Measurements from ENCODE around the gene SETBP1. TPM values are rescaled to one million over a fixed set of nuclear protein-coding genes. Genes with fewer than 3 reads are reported as not detected.

SETBP1 gene
- total and polyA plus RNA-seq, 2 of the 8 experiments (the other 6 are each of a cell fraction or from before 2014, with no cell fraction given), result 2.0 to 6.5 TPM

DNA sequence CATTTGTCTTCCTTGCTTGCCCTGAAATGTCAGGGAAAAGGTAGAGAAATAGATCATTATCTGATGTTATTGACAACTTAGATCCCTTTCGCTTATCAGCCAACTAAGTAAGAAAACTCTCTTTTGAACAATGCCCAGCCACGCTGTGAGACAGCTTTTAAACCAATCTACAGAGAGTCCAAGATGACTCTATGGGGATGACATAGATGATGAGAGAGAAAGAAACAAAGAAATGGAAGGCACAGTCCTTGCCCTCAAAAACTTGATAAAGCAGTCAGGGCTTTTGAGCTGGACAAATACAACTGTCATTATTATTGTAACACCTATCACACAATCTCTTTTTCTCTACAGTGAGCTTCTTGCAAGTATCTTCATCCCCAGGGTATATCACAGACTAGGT is 222.6 kb downstream of the SETBP1 start:
- POLR2A ChIA-PET (ENCODE audit: partially characterized antibody), result no interaction called here
- 0 out of 7 replicates have a peak, but pooled peaks cover 0 to 2% (median 0%) of the 10 kb centered on the region in 4 experiments for H3K4me1 ChIP-seq (replicated peaks in 1 of 4; ENCODE audit: control insufficient read depth in 3 of 4, insufficient read depth in 4 of 4, low read length in 3 of 4)
- CTCF ChIA-PET (ENCODE audit: partially characterized antibody), result interaction anchor here (1.0 to 3.2 kb wide), 6 partner anchors 10 to 481 kb away, joined by 3 to 12 read pairs (median 6); no protein-coding TSS in a partner anchor
- no peaks in the 10 kb centered on the region for H3K36me3 ChIP-seq (ENCODE audit: control insufficient read depth in 2 of 4, insufficient read depth in 4 of 4, low read length in 3 of 4)
- no peaks in the 10 kb centered on the region for H4K20me1 ChIP-seq (replicated peaks in 1 of 2; ENCODE audit: control insufficient read depth in 1 of 2, insufficient read depth in 2 of 2, low read length in 2 of 2)
- H2BK20ac ChIP-seq (ENCODE audit: low read length), result no peak overlapping the region
- H2BK120ac ChIP-seq (replicated peaks; ENCODE audit: low read depth, low read length), result no peak overlapping the region
- no peak overlapping the region for H4K91ac ChIP-seq (replicated peaks; ENCODE audit: insufficient read length, low read length)
- H3K4me2 ChIP-seq (ENCODE audit: insufficient read depth in 1 of 2, low read depth in 2 of 2, low read length in 2 of 2), result no peak overlapping the region
- 93% methylated on average over 2 of the region's 2 CpGs; no CpG with 5 or more reads in 1 of the 2 experiments for WGBS, 2 experiments (ENCODE audit: extremely low coverage in 1 of 2, insufficient coverage in 1 of 2, insufficient read length in 1 of 2, insufficient replicate concordance in 2 of 2, low coverage in 1 of 2, low lambda C conversion rate in 2 of 2, missing lambda C conversion rate in 1 of 2)
- no peak overlapping the region for H4K5ac ChIP-seq (ENCODE audit: insufficient read length, low read depth, low read length)
- H3K79me1 ChIP-seq (ENCODE audit: low read depth, low read length), result no peaks in the 10 kb centered on the region
- H2AK5ac ChIP-seq (ENCODE audit: low read depth, low read length), result no peak overlapping the region
- H3K4ac ChIP-seq (replicated peaks; ENCODE audit: insufficient read length, low read depth, low read length), result no peak overlapping the region
- no peak overlapping the region for H3K23ac ChIP-seq (ENCODE audit: insufficient read length)
- H3K9ac ChIP-seq (replicated peaks in 1 of 4; ENCODE audit: extremely low read depth in 1 of 4, low read depth in 3 of 4, low read length in 3 of 4), result no peak overlapping the region
- no peak overlapping the region for H3K27ac ChIP-seq (ENCODE audit: low read depth, low read length)
- H3K56ac ChIP-seq (replicated peaks; ENCODE audit: insufficient read length, low read depth, low read length), result no peak overlapping the region
- H2BK15ac ChIP-seq (ENCODE audit: low read length), result no peak overlapping the region
- no peak overlapping the region for H3K4me3 ChIP-seq (ENCODE audit: extremely low read depth in 1 of 4, insufficient read depth in 2 of 4, low read depth in 3 of 4, low read length in 4 of 4)
- no peak overlapping the region for H4K8ac ChIP-seq (ENCODE audit: extremely low read depth, insufficient read depth, low read length)
- no peaks in the 10 kb centered on the region for H3K79me2 ChIP-seq (ENCODE audit: control insufficient read depth in 1 of 2, insufficient read depth in 2 of 2, low read length in 2 of 2)
- no peak overlapping the region for H3K18ac ChIP-seq (ENCODE audit: extremely low read depth, low read length)
- no peaks in the 10 kb centered on the region for H3K23me2 ChIP-seq (ENCODE audit: low read depth, low read length)
- no peaks in the 10 kb centered on the region for H3K27me3 ChIP-seq (replicated peaks in 1 of 4; ENCODE audit: control insufficient read depth in 3 of 4, extremely low read depth in 1 of 4, insufficient read depth in 3 of 4, low read length in 3 of 4)
- H3K14ac ChIP-seq (ENCODE audit: insufficient read length), result no peak overlapping the region
- DNase-seq (ENCODE audit: low read depth in 1 of 2, low spot score in 2 of 2) (no peak), FAIRE-seq (no peak)
- H2AFZ ChIP-seq (ENCODE audit: low read length), result no peak overlapping the region
- no peak overlapping the region for H2BK12ac ChIP-seq (ENCODE audit: low read depth, low read length)
- H3K9me3 ChIP-seq (ENCODE audit: insufficient read depth in 2 of 2, low read depth in 1 of 2, low read length in 1 of 2), result no peaks in the 10 kb centered on the region
- no peak overlapping the region for H2BK5ac ChIP-seq (ENCODE audit: low read depth, low read length)
- TF ChIP-seq TAF7 (optimal IDR thresholded peaks at IDR 0.05; ENCODE audit: borderline replicate concordance, low read depth, low read length) (no peak), POLR2AphosphoS5 (IDR thresholded peaks at IDR 0.05; ENCODE audit: low read depth, low read length) (no peak), HDAC2 (IDR thresholded peaks at IDR 0.05; ENCODE audit: borderline replicate concordance in 1 of 2, low read depth in 2 of 2, low read length in 2 of 2) (no peak), POLR2A (IDR thresholded peaks at IDR 0.05; ENCODE audit: control extremely low read depth in 1 of 2, low read depth in 2 of 2, low read length in 2 of 2) (no peak), SIN3A (conservative IDR thresholded peaks at IDR 0.05 in 1 of 2, IDR thresholded peaks at IDR 0.05 in 1 of 2; ENCODE audit: low read depth in 1 of 2, low read length in 2 of 2) (no peak), BRCA1 (IDR thresholded peaks at IDR 0.05; ENCODE audit: low read depth, low read length) (no peak), KDM4A (IDR thresholded peaks at IDR 0.05; ENCODE audit: low read depth, low read length, severe bottlenecking) (no peak), CBX8 (IDR thresholded peaks at IDR 0.05; ENCODE audit: borderline replicate concordance, low read depth, low read length) (no peak), SP4 (IDR thresholded peaks at IDR 0.05; ENCODE audit: low read length) (no peak), JUN (IDR thresholded peaks at IDR 0.05; ENCODE audit: low read depth, low read length) (no peak), GTF2F1 (IDR thresholded peaks at IDR 0.05; ENCODE audit: borderline replicate concordance, low read depth, low read length) (no peak), NRF1 (IDR thresholded peaks at IDR 0.05; ENCODE audit: low read depth, low read length) (no peak), RAD21 (IDR thresholded peaks at IDR 0.05 in 1 of 2, conservative IDR thresholded peaks at IDR 0.05 in 1 of 2; ENCODE audit: low read depth in 2 of 2, low read length in 2 of 2) (no peak)
- TF ChIP-seq, protein P1, sequence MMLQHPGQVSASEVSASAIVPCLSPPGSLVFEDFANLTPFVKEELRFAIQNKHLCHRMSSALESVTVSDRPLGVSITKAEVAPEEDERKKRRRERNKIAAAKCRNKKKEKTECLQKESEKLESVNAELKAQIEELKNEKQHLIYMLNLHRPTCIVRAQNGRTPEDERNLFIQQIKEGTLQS (IDR thresholded peaks at IDR 0.05; ENCODE audit: insufficient read depth, low read depth, low read length), result no peak

Data from H1 (cell line).